HEK293 (cell line): Measurements from ENCODE around the gene TMEM250.

Source experiments
- MZF1 ChIP-seq: fragments of 450-650 bp; formaldehyde crosslinking; IDR thresholded peaks from 2 replicates; pipeline ENCODE4 v1.5.1; 2017; ENCODE audit warnings: missing biosample characterization, missing genetic modification characterization, borderline replicate concordance
- PATZ1 ChIP-seq: fragments of 450-650 bp; formaldehyde crosslinking; IDR thresholded peaks from 2 replicates; pipeline ENCODE4 v1.5.1; 2016; ENCODE audit warnings: missing biosample characterization, missing genetic modification characterization
- ZBTB11 ChIP-seq: fragments of 450-650 bp; formaldehyde crosslinking; conservative IDR thresholded peaks from 2 replicates; pipeline ENCODE4 v1.5.1; 2016; ENCODE audit warnings: low read depth, missing biosample characterization, missing genetic modification characterization
- ZNF335 ChIP-seq: fragments of 450-650 bp; formaldehyde crosslinking; conservative IDR thresholded peaks from 2 replicates; pipeline ENCODE4 v1.5.1; 2016; ENCODE audit warnings: missing biosample characterization, missing genetic modification characterization
- ZNF501 ChIP-seq: fragments of 450-650 bp; formaldehyde crosslinking; IDR thresholded peaks from 2 replicates; pipeline ENCODE4 v1.5.1; 2016; ENCODE audit warnings: missing biosample characterization, missing genetic modification characterization
- ZSCAN30 ChIP-seq: fragments of 450-650 bp; IDR thresholded peaks from 2 replicates; pipeline ENCODE4 v1.5.1; 2018; ENCODE audit warnings: missing biosample characterization, mild to moderate bottlenecking, missing genetic modification characterization, moderate library complexity
- TF ChIP-seq, protein P1 (sequence below): fragments of 450-650 bp; formaldehyde crosslinking; IDR thresholded peaks from 2 replicates; pipeline ENCODE4 v1.5.1; 2016; ENCODE audit warnings: missing biosample characterization, missing genetic modification characterization

DNA sequence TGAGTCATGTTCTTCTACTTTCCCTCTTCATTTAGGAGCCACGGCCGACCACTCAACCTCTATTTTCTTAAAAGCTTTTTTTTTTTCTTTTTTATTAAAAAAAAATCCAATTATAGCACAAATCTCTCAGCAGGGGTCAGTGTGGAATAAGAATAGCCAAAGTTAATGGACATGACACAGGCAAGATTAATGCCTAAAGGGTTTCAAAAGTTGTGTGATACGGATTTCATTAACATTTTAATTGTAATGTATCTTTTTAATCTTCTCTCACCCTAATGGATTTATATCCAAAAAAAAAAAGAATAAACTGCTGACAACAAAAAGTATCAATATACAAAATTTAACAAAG, 29.0 kb downstream of the TMEM250 start:
- TF ChIP-seq, protein P1, sequence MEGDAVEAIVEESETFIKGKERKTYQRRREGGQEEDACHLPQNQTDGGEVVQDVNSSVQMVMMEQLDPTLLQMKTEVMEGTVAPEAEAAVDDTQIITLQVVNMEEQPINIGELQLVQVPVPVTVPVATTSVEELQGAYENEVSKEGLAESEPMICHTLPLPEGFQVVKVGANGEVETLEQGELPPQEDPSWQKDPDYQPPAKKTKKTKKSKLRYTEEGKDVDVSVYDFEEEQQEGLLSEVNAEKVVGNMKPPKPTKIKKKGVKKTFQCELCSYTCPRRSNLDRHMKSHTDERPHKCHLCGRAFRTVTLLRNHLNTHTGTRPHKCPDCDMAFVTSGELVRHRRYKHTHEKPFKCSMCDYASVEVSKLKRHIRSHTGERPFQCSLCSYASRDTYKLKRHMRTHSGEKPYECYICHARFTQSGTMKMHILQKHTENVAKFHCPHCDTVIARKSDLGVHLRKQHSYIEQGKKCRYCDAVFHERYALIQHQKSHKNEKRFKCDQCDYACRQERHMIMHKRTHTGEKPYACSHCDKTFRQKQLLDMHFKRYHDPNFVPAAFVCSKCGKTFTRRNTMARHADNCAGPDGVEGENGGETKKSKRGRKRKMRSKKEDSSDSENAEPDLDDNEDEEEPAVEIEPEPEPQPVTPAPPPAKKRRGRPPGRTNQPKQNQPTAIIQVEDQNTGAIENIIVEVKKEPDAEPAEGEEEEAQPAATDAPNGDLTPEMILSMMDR (tag by site-specific recombination) = no peak
- no peak for TF ChIP-seq ZNF501 (tag by site-specific recombination)
- TF ChIP-seq ZBTB11 (tag by site-specific recombination) = no peak
- no peak for TF ChIP-seq ZSCAN30 (tag by site-specific recombination)
- no peak for TF ChIP-seq ZNF335 (tag by site-specific recombination)
- TF ChIP-seq MZF1 (tag by site-specific recombination) = no peak
- TF ChIP-seq PATZ1 (tag by site-specific recombination) = no peak
